Ramos (cell line): ENCODE results near the gene SLC35D1.

Experiments
- in situ Hi-C: fragments of 300-500 bp; cut with MboI; formaldehyde crosslinking; loops from one replicate; pipeline ENCODE4 v1.14.3; 2022; ENCODE audit warnings: low sequenced_read_pairs; ENCODE audit not compliant: unreplicated experiment

SLC35D1 gene

DNA sequence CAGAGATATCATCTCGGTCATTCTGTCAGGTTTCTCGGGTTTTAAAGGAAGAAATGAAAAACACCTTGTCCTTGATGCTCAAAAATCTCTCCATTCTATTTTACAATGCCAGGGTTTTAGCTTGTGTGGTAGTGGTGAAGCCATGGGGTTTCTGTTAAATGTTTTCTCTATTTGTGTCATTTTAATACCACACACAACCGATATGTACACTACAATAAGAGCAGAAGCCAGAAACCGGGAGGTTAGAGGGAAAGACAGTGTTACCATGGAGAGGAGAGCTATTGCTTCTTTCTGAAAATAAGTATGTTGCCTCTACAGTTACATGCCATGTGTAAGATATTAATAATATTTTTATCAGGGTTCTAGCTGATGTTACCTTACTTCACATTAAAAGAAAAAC is 2.8 kb downstream of the SLC35D1 start:
- in situ Hi-C loops, result no loop called here

DNA sequence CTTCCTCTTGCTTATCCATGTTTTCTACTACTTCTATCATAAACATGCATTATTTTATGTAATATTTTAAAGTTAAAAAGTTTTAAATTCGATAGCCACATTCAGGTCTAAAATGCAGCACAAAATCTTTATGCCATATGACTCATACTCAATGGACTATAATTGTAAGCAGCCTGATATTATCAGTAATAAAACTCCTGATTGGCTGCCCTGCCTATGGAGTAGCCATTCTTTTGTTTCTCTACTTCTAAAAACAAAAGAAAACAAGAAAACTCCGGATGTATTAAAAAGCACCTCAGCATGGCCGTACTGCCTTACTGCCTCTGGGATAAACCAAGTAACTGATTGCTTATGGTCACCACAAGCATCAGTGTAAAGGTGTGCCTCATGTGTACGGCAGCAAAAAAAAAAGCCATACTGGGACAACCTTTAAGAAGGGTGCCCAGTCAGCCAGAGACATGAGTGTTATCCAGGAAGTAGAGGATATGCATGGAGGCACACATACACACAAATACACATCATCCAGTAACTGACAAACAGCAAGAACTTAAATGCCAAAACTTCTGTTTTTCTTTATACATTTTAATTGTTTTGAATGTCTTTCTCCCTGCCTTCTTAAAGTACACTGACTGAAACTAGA is 9.2 kb downstream of the SLC35D1 start:
- in situ Hi-C loops, result no loop called here

GRCh38 chr1:67043366-67043765 is 10.6 kb downstream of the SLC35D1 start:
- in situ Hi-C loops, result no loop called here

- in situ Hi-C loops, result no loop called here
Observed at GRCh38 chr1:67041841-67042503, 12.0 kb downstream of the SLC35D1 start.

DNA sequence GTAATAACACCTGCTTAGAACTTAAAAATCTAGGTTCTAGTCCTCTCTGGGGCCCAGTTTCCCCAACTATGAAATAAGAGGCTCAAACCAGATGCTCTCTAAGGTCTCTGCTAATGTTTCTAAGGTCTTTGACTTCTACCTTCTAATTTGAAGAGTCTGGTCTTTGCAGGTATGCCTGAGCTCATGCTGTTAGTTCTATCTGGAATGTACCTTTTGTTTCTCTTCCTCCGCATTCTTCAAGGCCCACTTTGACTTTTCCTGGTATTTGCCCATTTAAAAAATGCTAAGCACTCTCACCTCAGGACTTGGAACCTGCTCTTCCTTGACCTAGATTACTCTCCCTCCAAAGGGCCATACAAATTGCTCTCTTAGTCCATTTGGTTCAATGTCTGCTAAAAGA is 13.5 kb downstream of the SLC35D1 start:
- in situ Hi-C loops, result no loop called here

- in situ Hi-C loops, result no loop called here
Observed at GRCh38 chr1:67031859-67032247, 22.1 kb downstream of the SLC35D1 start.

GRCh38 chr1:67031121-67031858 is 22.7 kb downstream of the SLC35D1 start:
- in situ Hi-C loops, result no loop called here

- in situ Hi-C loops, result no loop called here
Observed at GRCh38 chr1:67029472-67029871, 24.5 kb downstream of the SLC35D1 start.

- in situ Hi-C loops, result no loop called here
Observed at GRCh38 chr1:67020765-67021164, 33.2 kb downstream of the SLC35D1 start.

GRCh38 chr1:67020304-67020703 is 33.6 kb downstream of the SLC35D1 start:
- in situ Hi-C loops, result no loop called here

DNA sequence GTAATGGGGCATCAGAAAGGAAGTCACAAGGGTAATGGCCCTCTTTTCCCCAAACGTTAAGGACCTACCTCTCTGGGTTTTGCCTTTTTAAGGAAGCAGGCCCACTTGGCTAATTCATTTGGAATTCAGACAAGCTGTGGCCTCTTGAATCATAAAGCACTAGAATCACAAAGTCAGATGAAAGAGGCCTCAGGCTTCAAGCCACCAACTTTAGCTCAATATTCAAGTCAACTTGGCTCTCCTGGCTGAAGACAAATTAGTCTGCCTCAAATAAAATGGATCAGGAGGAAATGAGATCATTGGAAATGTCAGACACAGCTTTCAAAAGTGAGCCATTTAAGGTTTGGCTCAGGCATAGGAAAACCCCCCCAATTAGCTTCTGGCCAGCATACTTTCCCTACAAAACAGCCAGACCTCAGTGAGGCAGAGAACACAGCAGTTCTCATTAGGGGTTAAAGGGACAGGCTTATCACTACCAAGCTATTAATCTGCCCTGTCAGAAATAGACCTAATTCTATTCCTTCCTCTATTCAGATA is 34.3 kb downstream of the SLC35D1 start:
- in situ Hi-C loops, result no loop called here

GRCh38 chr1:67019121-67019520 is 34.8 kb downstream of the SLC35D1 start:
- in situ Hi-C loops, result no loop called here

DNA sequence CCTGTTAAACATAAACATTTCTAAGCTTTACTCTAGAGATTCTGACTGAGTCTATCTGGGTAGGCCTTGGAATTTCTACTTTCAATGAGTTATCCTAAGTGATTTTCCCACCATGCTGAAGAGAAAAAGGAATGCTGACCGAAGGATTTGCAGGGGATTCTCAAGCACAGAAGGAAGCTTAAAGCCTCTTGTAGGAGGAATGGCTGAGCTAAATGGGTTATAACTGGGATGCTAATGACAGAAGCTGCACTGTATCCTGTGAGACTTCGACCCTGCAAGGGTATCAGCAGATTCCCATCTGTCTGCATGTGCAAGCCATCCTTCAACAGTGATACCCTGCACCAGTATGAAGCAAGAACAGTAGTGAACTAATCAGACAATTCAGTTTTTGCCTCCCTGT is 35.4 kb downstream of the SLC35D1 start:
- in situ Hi-C loops, result no loop called here

DNA sequence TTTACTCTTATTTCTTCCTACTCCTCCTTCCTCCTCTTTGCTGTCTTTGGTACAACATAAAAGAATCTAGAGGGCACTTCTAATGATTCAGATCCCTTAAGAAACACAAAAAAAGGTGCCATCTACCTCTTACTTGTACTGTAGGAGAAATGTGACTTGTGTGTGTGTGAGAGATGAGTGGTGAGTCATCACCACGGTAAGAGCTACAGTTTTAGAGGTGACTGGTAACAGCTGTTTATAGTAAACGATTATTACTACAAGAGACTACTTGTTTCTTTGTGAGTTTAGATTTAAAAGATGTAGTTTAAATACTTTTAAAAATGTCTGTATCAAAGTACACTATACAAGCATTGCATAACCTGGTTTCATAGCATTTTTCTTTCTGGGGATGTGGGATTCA is 40.4 kb downstream of the SLC35D1 start:
- in situ Hi-C loops, result no loop called here

- in situ Hi-C loops, result no loop called here
Observed at GRCh38 chr1:67009792-67010191, 44.2 kb downstream of the SLC35D1 start.

DNA sequence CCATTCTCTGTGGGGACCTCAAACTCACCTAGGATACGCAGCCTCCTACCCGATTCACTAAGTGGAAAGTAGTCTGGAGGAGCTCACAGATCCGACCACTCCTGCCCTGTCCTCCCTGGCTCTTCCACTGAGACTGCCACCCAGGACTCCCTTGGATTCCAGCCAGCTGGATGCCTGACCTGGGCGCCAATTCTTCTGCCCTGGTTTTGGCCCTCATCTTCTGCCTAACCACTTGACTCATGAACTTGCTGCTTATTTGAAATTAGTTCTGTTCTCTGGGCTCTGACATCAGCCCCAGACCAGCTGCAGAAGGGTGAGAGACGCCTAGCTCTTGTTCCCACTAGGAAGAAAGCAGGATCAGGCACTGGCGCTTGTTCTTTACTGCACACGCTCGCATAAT is 48.9 kb downstream of the SLC35D1 start:
- in situ Hi-C loops, result no loop called here

- in situ Hi-C loops, result no loop called here
Observed at GRCh38 chr1:67004176-67004575, 49.8 kb downstream of the SLC35D1 start.

GRCh38 chr1:67001682-67002425 is 52.1 kb downstream of the SLC35D1 start:
- in situ Hi-C loops, result no loop called here

DNA sequence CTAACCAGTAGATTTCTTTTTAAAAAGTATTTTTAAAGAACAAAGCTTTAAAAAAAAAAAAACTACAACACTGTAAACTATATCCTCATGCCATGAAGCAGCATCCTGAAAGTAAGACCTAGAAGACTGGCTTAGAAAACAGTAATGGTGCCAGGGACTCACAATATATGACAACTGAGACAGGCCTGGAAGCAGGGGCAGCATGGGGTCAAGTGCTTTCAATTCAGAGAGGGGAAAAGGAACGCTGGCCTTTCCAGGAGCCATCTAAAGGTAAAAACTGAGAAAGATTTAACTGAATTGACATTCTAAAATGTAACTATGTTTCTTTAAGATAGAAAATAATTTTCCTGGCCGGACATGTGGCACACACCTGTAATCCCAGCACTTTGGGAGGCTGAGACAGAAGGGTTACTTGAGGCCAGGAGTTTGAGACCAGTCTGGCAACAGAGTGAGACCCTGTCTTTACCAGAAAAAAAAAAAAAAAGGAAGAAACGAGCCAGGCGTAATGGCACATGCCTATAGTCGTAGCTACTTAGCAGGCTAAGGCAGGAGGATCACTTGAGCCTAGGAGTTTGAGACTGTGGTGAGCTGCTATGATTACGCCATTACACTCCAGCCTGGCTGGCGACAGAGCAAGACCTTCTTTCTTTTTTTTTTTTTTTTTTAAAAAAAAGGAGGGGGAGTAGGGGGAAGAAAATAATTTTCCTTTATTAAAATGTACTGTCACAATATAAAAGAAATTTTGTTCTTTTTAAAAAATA is 54.1 kb downstream of the SLC35D1 start:
- in situ Hi-C loops, result loop anchor here (10.0 to 25.0 kb wide), 2 partner anchors 145 to 238 kb away; partner anchors contain the start of gene DYNLT5

DNA sequence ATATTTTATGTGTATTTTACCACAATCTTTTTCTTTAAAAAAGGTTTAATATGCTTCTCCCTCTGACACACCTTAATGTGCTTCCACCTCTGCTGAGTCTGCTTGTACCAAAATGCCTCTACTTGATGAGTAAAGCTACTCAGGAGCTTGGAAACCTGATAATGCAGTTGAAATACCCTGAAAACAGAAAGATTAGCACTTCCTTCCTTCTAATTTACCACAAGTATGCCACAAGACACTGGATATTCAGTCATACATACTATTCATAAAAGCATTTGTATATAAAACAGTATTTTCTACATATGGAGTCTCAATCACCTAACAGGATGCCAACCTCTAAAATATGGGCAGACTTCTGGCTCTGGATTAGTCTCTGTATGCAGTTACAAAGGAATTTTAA is 55.0 kb downstream of the SLC35D1 start:
- in situ Hi-C loops, result loop anchor here (10.0 to 25.0 kb wide), 2 partner anchors 146 to 237 kb away; partner anchors contain the start of gene DYNLT5
